Suppressor macrophage treated with lipopolysaccharide for 4 hours (primary cell): ENCODE data around the gene JUND.

ENCODE experiments used
- DNase-seq: peaks from one replicate; pipeline ENCODE4 v3.0.0-alpha.2; 2020

The JUND gene

GRCh38 chr19:18233224-18233825, 48.1 kb downstream of the JUND start:
- peak; percentile 42 for DNase-seq

- DNase-seq, result no peak
Observed at GRCh38 chr19:18232540-18233223, 48.7 kb downstream of the JUND start.

GRCh38 chr19:18231775-18232174, 49.6 kb downstream of the JUND start:
- peak; percentile 31 for DNase-seq

GRCh38 chr19:18230941-18231734, 50.3 kb downstream of the JUND start:
- DNase-seq, result peak; percentile 62

- no peak for DNase-seq
Observed at GRCh38 chr19:18229915-18230314, 51.5 kb downstream of the JUND start.
